Stimulated activated CD8-positive, alpha-beta memory T cell treated with anti-CD3 and anti-CD28 coated beads, Interleukin-12 subunit alpha, Interleukin-12 subunit beta, amount 100 ng/mL, for 4 hours (primary cell): Measurements from ENCODE around the gene MCCD1.
A peak's percentile ranks its signal among the peaks of the same experiment; 100 is the strongest.

Experiments
- DNase-seq: peaks from one replicate; pipeline ENCODE4 v3.0.0-alpha.2; 2020; ENCODE audit warnings: low read depth

Gene MCCD1

DNA sequence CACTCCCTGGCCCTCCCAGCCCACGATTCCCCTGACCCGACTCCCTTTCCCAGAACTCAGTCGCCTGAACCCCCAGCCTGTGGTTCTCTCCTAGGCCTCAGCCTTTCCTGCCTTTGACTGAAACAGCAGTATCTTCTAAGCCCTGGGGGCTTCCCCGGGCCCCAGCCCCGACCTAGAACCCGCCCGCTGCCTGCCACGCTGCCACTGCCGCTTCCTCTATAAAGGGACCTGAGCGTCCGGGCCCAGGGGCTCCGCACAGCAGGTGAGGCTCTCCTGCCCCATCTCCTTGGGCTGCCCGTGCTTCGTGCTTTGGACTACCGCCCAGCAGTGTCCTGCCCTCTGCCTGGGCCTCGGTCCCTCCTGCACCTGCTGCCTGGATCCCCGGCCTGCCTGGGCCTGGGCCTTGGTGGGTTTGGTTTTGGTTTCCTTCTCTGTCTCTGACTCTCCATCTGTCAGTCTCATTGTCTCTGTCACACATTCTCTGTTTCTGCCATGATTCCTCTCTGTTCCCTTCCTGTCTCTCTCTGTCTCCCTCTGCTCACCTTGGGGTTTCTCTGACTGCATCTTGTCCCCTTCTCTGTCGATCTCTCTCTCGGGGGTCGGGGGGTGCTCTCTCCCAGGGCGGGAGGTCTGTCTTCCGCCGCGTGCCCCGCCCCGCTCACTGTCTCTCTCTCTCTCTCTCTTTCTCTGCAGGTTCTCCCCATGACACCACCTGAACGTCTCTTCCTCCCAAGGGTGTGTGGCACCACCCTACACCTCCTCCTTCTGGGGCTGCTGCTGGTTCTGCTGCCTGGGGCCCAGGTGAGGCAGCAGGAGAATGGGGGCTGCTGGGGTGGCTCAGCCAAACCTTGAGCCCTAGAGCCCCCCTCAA lies 43.5 kb downstream of the MCCD1 start, which contains the start of gene LTA:
Gene LTA, plus strand, starts transcription at position 249 of the 871 bp plus-strand sequence. Its CDS starts 454 bp downstream, at position 703.
- DNase-seq = peak; percentile 55

DNA sequence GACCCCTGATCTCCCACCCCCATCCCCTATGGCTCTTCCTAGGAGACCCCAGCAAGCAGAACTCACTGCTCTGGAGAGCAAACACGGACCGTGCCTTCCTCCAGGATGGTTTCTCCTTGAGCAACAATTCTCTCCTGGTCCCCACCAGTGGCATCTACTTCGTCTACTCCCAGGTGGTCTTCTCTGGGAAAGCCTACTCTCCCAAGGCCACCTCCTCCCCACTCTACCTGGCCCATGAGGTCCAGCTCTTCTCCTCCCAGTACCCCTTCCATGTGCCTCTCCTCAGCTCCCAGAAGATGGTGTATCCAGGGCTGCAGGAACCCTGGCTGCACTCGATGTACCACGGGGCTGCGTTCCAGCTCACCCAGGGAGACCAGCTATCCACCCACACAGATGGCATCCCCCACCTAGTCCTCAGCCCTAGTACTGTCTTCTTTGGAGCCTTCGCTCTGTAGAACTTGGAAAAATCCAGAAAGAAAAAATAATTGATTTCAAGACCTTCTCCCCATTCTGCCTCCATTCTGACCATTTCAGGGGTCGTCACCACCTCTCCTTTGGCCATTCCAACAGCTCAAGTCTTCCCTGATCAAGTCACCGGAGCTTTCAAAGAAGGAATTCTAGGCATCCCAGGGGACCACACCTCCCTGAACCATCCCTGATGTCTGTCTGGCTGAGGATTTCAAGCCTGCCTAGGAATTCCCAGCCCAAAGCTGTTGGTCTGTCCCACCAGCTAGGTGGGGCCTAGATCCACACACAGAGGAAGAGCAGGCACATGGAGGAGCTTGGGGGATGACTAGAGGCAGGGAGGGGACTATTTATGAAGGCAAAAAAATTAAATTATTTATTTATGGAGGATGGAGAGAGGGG lies 44.7 kb downstream of the MCCD1 start:
- DNase-seq = no peak

DNA sequence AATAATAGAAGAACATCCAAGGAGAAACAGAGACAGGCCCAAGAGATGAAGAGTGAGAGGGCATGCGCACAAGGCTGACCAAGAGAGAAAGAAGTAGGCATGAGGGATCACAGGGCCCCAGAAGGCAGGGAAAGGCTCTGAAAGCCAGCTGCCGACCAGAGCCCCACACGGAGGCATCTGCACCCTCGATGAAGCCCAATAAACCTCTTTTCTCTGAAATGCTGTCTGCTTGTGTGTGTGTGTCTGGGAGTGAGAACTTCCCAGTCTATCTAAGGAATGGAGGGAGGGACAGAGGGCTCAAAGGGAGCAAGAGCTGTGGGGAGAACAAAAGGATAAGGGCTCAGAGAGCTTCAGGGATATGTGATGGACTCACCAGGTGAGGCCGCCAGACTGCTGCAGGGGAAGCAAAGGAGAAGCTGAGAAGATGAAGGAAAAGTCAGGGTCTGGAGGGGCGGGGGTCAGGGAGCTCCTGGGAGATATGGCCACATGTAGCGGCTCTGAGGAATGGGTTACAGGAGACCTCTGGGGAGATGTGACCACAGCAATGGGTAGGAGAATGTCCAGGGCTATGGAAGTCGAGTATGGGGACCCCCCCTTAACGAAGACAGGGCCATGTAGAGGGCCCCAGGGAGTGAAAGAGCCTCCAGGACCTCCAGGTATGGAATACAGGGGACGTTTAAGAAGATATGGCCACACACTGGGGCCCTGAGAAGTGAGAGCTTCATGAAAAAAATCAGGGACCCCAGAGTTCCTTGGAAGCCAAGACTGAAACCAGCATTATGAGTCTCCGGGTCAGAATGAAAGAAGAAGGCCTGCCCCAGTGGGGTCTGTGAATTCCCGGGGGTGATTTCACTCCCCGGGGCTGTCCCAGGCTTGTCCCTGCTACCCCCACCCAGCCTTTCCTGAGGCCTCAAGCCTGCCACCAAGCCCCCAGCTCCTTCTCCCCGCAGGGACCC lies 45.6 kb downstream of the MCCD1 start:
- no peak for DNase-seq

DNA sequence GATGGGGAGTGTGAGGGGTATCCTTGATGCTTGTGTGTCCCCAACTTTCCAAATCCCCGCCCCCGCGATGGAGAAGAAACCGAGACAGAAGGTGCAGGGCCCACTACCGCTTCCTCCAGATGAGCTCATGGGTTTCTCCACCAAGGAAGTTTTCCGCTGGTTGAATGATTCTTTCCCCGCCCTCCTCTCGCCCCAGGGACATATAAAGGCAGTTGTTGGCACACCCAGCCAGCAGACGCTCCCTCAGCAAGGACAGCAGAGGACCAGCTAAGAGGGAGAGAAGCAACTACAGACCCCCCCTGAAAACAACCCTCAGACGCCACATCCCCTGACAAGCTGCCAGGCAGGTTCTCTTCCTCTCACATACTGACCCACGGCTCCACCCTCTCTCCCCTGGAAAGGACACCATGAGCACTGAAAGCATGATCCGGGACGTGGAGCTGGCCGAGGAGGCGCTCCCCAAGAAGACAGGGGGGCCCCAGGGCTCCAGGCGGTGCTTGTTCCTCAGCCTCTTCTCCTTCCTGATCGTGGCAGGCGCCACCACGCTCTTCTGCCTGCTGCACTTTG lies 46.7 kb downstream of the MCCD1 start, which contains the start of gene TNF:
Gene TNF, plus strand, starts transcription at position 231 of the 567 bp plus-strand sequence. Its CDS starts 177 bp downstream, at position 408.
- peak; percentile 59 for DNase-seq

DNA sequence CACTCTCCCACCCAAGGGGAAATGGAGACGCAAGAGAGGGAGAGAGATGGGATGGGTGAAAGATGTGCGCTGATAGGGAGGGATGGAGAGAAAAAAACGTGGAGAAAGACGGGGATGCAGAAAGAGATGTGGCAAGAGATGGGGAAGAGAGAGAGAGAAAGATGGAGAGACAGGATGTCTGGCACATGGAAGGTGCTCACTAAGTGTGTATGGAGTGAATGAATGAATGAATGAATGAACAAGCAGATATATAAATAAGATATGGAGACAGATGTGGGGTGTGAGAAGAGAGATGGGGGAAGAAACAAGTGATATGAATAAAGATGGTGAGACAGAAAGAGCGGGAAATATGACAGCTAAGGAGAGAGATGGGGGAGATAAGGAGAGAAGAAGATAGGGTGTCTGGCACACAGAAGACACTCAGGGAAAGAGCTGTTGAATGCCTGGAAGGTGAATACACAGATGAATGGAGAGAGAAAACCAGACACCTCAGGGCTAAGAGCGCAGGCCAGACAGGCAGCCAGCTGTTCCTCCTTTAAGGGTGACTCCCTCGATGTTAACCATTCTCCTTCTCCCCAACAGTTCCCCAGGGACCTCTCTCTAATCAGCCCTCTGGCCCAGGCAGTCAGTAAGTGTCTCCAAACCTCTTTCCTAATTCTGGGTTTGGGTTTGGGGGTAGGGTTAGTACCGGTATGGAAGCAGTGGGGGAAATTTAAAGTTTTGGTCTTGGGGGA lies 47.4 kb downstream of the MCCD1 start:
- no peak for DNase-seq

DNA sequence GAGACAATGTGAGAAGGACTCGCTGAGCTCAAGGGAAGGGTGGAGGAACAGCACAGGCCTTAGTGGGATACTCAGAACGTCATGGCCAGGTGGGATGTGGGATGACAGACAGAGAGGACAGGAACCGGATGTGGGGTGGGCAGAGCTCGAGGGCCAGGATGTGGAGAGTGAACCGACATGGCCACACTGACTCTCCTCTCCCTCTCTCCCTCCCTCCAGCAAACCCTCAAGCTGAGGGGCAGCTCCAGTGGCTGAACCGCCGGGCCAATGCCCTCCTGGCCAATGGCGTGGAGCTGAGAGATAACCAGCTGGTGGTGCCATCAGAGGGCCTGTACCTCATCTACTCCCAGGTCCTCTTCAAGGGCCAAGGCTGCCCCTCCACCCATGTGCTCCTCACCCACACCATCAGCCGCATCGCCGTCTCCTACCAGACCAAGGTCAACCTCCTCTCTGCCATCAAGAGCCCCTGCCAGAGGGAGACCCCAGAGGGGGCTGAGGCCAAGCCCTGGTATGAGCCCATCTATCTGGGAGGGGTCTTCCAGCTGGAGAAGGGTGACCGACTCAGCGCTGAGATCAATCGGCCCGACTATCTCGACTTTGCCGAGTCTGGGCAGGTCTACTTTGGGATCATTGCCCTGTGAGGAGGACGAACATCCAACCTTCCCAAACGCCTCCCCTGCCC lies 48.3 kb downstream of the MCCD1 start:
- no peak for DNase-seq

DNA sequence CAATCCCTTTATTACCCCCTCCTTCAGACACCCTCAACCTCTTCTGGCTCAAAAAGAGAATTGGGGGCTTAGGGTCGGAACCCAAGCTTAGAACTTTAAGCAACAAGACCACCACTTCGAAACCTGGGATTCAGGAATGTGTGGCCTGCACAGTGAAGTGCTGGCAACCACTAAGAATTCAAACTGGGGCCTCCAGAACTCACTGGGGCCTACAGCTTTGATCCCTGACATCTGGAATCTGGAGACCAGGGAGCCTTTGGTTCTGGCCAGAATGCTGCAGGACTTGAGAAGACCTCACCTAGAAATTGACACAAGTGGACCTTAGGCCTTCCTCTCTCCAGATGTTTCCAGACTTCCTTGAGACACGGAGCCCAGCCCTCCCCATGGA lies 48.8 kb downstream of the MCCD1 start:
- no peak for DNase-seq

DNA sequence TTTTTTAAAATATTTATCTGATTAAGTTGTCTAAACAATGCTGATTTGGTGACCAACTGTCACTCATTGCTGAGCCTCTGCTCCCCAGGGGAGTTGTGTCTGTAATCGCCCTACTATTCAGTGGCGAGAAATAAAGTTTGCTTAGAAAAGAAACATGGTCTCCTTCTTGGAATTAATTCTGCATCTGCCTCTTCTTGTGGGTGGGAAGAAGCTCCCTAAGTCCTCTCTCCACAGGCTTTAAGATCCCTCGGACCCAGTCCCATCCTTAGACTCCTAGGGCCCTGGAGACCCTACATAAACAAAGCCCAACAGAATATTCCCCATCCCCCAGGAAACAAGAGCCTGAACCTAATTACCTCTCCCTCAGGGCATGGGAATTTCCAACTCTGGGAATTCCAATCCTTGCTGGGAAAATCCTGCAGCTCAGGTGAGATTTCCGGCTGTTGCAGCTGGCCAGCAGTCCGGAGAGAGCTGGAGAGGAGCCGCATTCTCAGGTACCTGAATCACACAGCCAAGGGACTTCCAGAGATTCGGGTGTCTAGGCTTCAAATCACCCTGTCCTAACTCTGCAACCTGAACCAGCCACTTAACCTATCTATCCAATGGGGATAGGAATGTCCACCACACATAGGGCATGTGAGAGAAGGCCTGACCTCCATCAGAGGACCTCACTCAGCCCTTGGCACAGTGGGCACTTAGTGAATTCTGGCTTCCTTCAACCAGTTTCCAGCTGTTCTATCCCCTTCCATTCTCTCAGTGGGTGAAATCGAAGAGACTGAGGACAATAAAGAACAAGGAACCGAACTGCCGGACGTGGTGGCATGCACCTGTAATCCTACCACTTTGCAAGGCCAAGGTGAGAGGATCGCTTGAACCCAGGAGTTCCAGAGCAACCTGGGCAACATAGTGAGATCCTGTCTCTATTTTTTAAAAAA lies 49.7 kb downstream of the MCCD1 start:
- no peak for DNase-seq

DNA sequence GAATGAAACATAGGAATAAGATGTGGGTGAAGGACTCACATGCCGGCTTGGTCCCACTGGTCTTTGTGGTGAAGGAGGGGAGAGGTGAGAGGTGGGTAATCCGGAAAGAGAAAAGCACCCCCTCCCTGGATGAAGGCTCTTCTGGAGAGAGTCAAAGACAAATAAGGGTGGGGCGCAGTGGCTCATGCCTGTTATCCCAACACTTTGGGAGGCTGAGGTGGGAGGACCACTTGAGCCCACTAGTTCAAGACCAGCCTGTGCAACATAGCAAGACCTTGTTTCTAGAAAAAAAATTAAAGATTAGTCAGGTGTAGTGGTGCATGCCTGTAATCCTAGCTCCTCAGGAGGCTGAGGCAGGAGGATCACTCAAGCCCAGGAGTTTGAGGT lies 50.4 kb downstream of the MCCD1 start:
- DNase-seq = no peak
